ENCODE data around the gene EXOC8. TPM values are rescaled to one million over a fixed set of nuclear protein-coding genes. Genes with fewer than 3 reads are reported as not detected.

EXOC8 gene
- total RNA-seq, 1 donor from 2014 or later = 19.3 TPM

DNA sequence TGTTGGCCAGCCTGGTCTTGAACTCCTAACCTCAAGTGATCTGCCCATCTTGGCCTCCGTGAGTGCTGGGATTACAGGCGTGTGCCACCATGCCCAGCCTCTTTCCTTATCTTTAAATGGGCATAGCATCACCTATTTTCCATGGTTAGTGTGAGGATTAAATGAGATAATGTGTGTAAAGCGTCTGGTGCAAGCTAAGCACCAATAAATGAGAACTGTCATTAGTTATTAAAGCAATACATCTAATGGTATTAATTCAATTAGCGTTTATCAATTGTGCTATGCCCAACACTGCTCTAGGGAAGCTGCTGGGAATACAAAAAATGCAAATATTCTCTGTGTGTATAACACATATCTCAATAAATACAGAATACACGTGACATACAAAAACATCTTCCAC, 10.0 kb downstream of the EXOC8 start:
- no peaks in the 10 kb centered on the region for H3K27me3 ChIP-seq
- H3K36me3 ChIP-seq = no peaks in the 10 kb centered on the region
- ATAC-seq = no peak
- H3K9me3 ChIP-seq = no peaks in the 10 kb centered on the region
- no peak for DNase-seq
- H3K4me1 ChIP-seq = peaks cover under 1% of the 10 kb centered on the region
- no peak for TF ChIP-seq CTCF (IDR thresholded peaks at IDR 0.05)
- H3K4me3 ChIP-seq = no peak overlapping the region
- intact Hi-C loops (cut with DNase I) = no loop called here
- no peak overlapping the region for H3K27ac ChIP-seq

GRCh38 chr1:231326248-231326647, 11.4 kb downstream of the EXOC8 start:
- no peak for ATAC-seq

DNA sequence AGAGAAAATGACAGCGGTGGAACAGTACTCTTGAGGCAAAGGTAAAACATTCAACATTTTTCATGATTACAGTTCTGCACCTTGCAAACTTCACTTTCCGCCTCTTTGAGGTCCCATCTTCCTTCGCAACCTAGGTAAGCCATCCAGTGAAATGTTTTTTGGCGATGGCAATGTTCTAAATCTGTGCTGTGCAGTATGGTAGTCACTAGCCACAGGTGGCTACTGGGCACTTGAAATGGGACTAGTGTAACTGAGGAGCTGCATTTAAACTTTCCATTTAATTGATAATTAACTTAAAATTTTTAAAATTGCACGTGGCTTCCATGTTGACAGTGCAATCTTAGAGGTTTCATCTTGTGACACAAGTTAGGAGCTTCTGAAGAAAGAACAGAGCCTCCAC, 13.0 kb downstream of the EXOC8 start:
- H3K4me1 ChIP-seq = no peaks in the 10 kb centered on the region
- ATAC-seq = no peak
- no peak for DNase-seq
- no peaks in the 10 kb centered on the region for H3K36me3 ChIP-seq
- TF ChIP-seq CTCF (IDR thresholded peaks at IDR 0.05) = no peak
- no peaks in the 10 kb centered on the region for H3K27me3 ChIP-seq
- no peak overlapping the region for H3K4me3 ChIP-seq
- intact Hi-C loops (cut with DNase I) = no loop called here
- no peak overlapping the region for H3K27ac ChIP-seq
- no peaks in the 10 kb centered on the region for H3K9me3 ChIP-seq

More at GRCh38 chr1:231326248-231326647, 11.4 kb downstream of the EXOC8 start:
- TF ChIP-seq CTCF (IDR thresholded peaks at IDR 0.05) = no peak
- Histone ChIP-seq H3K27ac (no peak overlapping the region), H3K9me3 (no peaks in the 10 kb centered on the region), H3K36me3 (no peaks in the 10 kb centered on the region), H3K4me3 (no peak overlapping the region), H3K4me1 (no peaks in the 10 kb centered on the region), H3K27me3 (no peaks in the 10 kb centered on the region)
- intact Hi-C loops (cut with DNase I) = no loop called here
- DNase-seq = no peak

GRCh38 chr1:231322880-231323530, 14.6 kb downstream of the EXOC8 start:
- Histone ChIP-seq H3K36me3 (no peaks in the 10 kb centered on the region), H3K27ac (no peak overlapping the region), H3K4me3 (no peak overlapping the region), H3K9me3 (no peaks in the 10 kb centered on the region), H3K4me1 (no peaks in the 10 kb centered on the region), H3K27me3 (no peaks in the 10 kb centered on the region)
- intact Hi-C loops (cut with DNase I) = no loop called here
- no peak for DNase-seq
- TF ChIP-seq CTCF (IDR thresholded peaks at IDR 0.05) = no peak
- ATAC-seq = no peak

GRCh38 chr1:231319080-231319479, 18.6 kb downstream of the EXOC8 start:
- intact Hi-C loops (cut with DNase I) = no loop called here
- ATAC-seq (no peak), DNase-seq (no peak)
- no peaks in the 10 kb centered on the region for H3K36me3 ChIP-seq
- no peaks in the 10 kb centered on the region for H3K27me3 ChIP-seq
- no peak overlapping the region for H3K27ac ChIP-seq
- H3K4me1 ChIP-seq = no peaks in the 10 kb centered on the region
- H3K4me3 ChIP-seq = no peak overlapping the region
- H3K9me3 ChIP-seq = no peaks in the 10 kb centered on the region
- no peak for TF ChIP-seq CTCF (IDR thresholded peaks at IDR 0.05)

GRCh38 chr1:231318568-231318967, 19.1 kb downstream of the EXOC8 start:
- intact Hi-C loops (cut with DNase I) = no loop called here
- no peaks in the 10 kb centered on the region for H3K27me3 ChIP-seq
- no peak for TF ChIP-seq CTCF (IDR thresholded peaks at IDR 0.05)
- no peaks in the 10 kb centered on the region for H3K36me3 ChIP-seq
- DNase-seq (no peak), ATAC-seq (no peak)
- no peak overlapping the region for H3K4me3 ChIP-seq
- H3K27ac ChIP-seq = no peak overlapping the region
- H3K9me3 ChIP-seq = no peaks in the 10 kb centered on the region
- no peaks in the 10 kb centered on the region for H3K4me1 ChIP-seq

All from upper lobe of right lung (tissue), 1 donor.